GM23338 (cell line): ENCODE results near the gene INPP5D. TPM values are rescaled to one million over a fixed set of nuclear protein-coding genes. Genes with fewer than 3 reads are reported as not detected.

ENCODE experiments used
- ATAC-seq: fragments of 200-7000 bp; cut with Tn5 transposase; 3 replicates; pipeline ENCODE4 v1.9.1; 2020
- DNase-seq: peaks from one replicate; pipeline ENCODE4 v3.0.0-alpha.2; 2015; ENCODE audit warnings: low spot score
- H2AFZ ChIP-seq: fragments of 200-600 bp; sonication (generic); 2 replicates; pipeline ENCODE4 v1.8.0; 2016; ENCODE audit warnings: antibody characterized with exemption, mild to moderate bottlenecking, moderate library complexity
- H3F3A ChIP-seq: fragments of 200-600 bp; sonication (generic); replicated peaks from 2 replicates; pipeline ENCODE4 v1.8.0; 2017; ENCODE audit warnings: antibody characterized with exemption, mixed run types, low read depth
- H3K27ac ChIP-seq: fragments of 200-600 bp; sonication (generic); 2 replicates; pipeline ENCODE4 v1.6.1; 2016; ENCODE audit warnings: low read depth
- H3K27me3 ChIP-seq: fragments of 200-600 bp; sonication (generic); 2 replicates; pipeline ENCODE4 v1.8.0; 2016; ENCODE audit warnings: mild to moderate bottlenecking, mixed run types, moderate library complexity; ENCODE audit not compliant: insufficient read depth
- H3K36me3 ChIP-seq: fragments of 200-600 bp; sonication (generic); 2 replicates; pipeline ENCODE4 v1.8.0; 2016; ENCODE audit warnings: mild to moderate bottlenecking; ENCODE audit not compliant: insufficient read depth
- H3K4me1 ChIP-seq: fragments of 200-600 bp; sonication (generic); 2 replicates; pipeline ENCODE4 v1.8.0; 2016; ENCODE audit warnings: mild to moderate bottlenecking, moderate library complexity; ENCODE audit not compliant: insufficient read depth
- H3K4me2 ChIP-seq: fragments of 200-600 bp; sonication (generic); 2 replicates; pipeline ENCODE4 v1.7.1; 2017; ENCODE audit warnings: mixed run types
- H3K4me3 ChIP-seq: fragments of 200-600 bp; sonication (generic); 2 replicates; pipeline ENCODE4 v1.6.1; 2016; ENCODE audit warnings: mixed run types
- H3K79me2 ChIP-seq: fragments of 200-600 bp; sonication (generic); replicated peaks from 2 replicates; pipeline ENCODE4 v1.8.0; 2017; ENCODE audit warnings: mild to moderate bottlenecking; ENCODE audit not compliant: insufficient read depth
- H3K9me2 ChIP-seq: fragments of 200-600 bp; sonication (generic); 2 replicates; pipeline ENCODE4 v1.8.0; 2017; ENCODE audit not compliant: insufficient read depth
- H4K20me1 ChIP-seq: fragments of 200-600 bp; sonication (generic); replicated peaks from 2 replicates; pipeline ENCODE4 v1.8.0; 2017; ENCODE audit warnings: mild to moderate bottlenecking; ENCODE audit not compliant: insufficient read depth
- H3K27ac Mint-ChIP-seq: 2 replicates; pipeline ENCODE4 v1.8.0; 2020; ENCODE audit warnings: inconsistent platforms, mild to moderate bottlenecking, moderate library complexity, mixed read lengths
- H3K27me3 Mint-ChIP-seq: 3 replicates; pipeline ENCODE4 v1.8.0; 2022; ENCODE audit warnings: low read depth, mild to moderate bottlenecking, moderate library complexity, mixed read lengths, inconsistent platforms; ENCODE audit not compliant: insufficient read depth, poor library complexity
- H3K36me3 Mint-ChIP-seq: 3 replicates; pipeline ENCODE4 v1.8.0; 2021; ENCODE audit warnings: low read depth, mild to moderate bottlenecking, inconsistent platforms, moderate library complexity, mixed read lengths
- H3K4me1 Mint-ChIP-seq: 3 replicates; pipeline ENCODE4 v1.8.0; 2020; ENCODE audit warnings: mild to moderate bottlenecking, inconsistent platforms, mixed read lengths
- H3K4me3 Mint-ChIP-seq: 3 replicates; pipeline ENCODE4 v1.8.0; 2021; ENCODE audit warnings: moderate library complexity, mild to moderate bottlenecking, inconsistent platforms, mixed read lengths
- H3K9me3 Mint-ChIP-seq: 3 replicates; pipeline ENCODE4 v1.8.0; 2020; ENCODE audit warnings: moderate library complexity, mild to moderate bottlenecking, inconsistent platforms, mixed read lengths
- CREB1 ChIP-seq: fragments of 250-450 bp; sonication (Bioruptor Pico); IDR thresholded peaks from 2 replicates; pipeline ENCODE4 v1.5.0; 2020; ENCODE audit warnings: low read depth, mild to moderate bottlenecking, moderate library complexity
- EZH2 ChIP-seq: fragments of 200-600 bp; sonication (generic); IDR thresholded peaks from one replicate; pipeline ENCODE4 v1.8.0; 2017; ENCODE audit warnings: antibody characterized with exemption, mild to moderate bottlenecking, low read depth; ENCODE audit not compliant: unreplicated experiment
- JUNB ChIP-seq: IDR thresholded peaks from one replicate; pipeline ENCODE4 v1.6.1; 2016; ENCODE audit warnings: antibody characterized with exemption; ENCODE audit not compliant: unreplicated experiment
- NANOG ChIP-seq: IDR thresholded peaks from 2 replicates; pipeline ENCODE4 v1.6.1; 2016; ENCODE audit warnings: antibody characterized with exemption, borderline replicate concordance
- POLR2AphosphoS5 ChIP-seq: IDR thresholded peaks from 2 replicates; pipeline ENCODE4 v1.6.1; 2016; ENCODE audit warnings: antibody characterized with exemption, low read depth
- STAT1 ChIP-seq: IDR thresholded peaks from one replicate; pipeline ENCODE4 v1.6.1; 2016; ENCODE audit warnings: antibody characterized with exemption; ENCODE audit not compliant: unreplicated experiment
- ZNF331 ChIP-seq: fragments of 250-450 bp; sonication (Bioruptor Pico); IDR thresholded peaks from 2 replicates; pipeline ENCODE4 v1.5.0; 2020; ENCODE audit warnings: low read depth, mild to moderate bottlenecking, moderate library complexity
- polyA plus RNA-seq: library from polyadenylated mRNA; unstranded; fragments of >200 nt; fragmentation: Nextera tagmentation; extraction: Ambion mirVana; gene quantifications from 2 replicates; pipeline ENCODE4 v1.2.1, GENCODE V29; 2016
- total RNA-seq: library from RNA; depleted of rRNA; stranded (reverse); fragments of >200 nt; shearing (Covaris generic); gene quantifications from 2 replicates; pipeline ENCODE4 v1.2.3, GENCODE V29; 2014
- TF ChIP-seq, protein P1 (sequence below): IDR thresholded peaks from 2 replicates; pipeline ENCODE4 v1.6.1; 2016; ENCODE audit warnings: antibody characterized with exemption
- TF ChIP-seq, protein P2 (sequence below): fragments of 250-450 bp; sonication (Bioruptor Pico); IDR thresholded peaks from 2 replicates; pipeline ENCODE4 v1.5.0; 2020; ENCODE audit warnings: mild to moderate bottlenecking, moderate library complexity
- TF ChIP-seq, protein P3 (sequence below), 2 experiments: fragments of 200-600 bp in 1 of 2; sonication (generic) in 1 of 2; conservative IDR thresholded peaks; 2 replicates each; pipeline versions ENCODE4 v1.5.1 to v1.6.1; 2016 to 2017; ENCODE audit warnings: antibody characterized with exemption in 2 of 2, low read depth in 2 of 2, mild to moderate bottlenecking in 2 of 2, moderate library complexity in 1 of 2

Gene INPP5D
- total and polyA plus RNA-seq, 2 experiments from 2014 or later = 6.6 to 8.3 TPM

DNA sequence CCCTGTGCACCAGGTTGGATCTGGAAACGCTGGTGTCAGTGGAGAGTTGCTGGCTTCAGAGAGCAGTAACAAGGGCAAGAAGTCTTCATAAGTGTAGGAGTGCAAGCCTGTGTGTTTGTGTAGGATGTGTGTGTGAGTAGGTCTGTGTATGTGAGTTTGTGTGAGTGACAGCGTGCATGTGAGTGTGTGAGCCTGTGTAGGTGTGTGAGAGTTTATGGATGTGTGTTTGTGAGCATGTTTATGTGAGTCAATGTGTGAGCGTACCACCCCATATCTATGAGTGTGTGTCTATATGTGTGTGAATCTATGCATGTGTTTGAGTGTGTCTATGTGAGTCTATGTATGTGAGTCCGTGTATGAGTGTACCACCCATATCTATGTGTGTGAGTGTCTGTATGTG is 104.8 kb downstream of the INPP5D start:
- no peak overlapping the region for H3K4me3 Mint-ChIP-seq
- Histone ChIP-seq H3K27me3 (no peaks in the 10 kb centered on the region), H3K27ac (no peak overlapping the region), H3F3A (no peaks in the 10 kb centered on the region), H3K4me3 (no peak overlapping the region), H3K4me2 (no peak overlapping the region), H3K79me2 (no peaks in the 10 kb centered on the region), H4K20me1 (no peaks in the 10 kb centered on the region), H3K4me1 (peaks cover 16% of the 10 kb centered on the region), H3K36me3 (no peaks in the 10 kb centered on the region), H3K9me2 (no peaks in the 10 kb centered on the region), H2AFZ (no peak overlapping the region)
- H3K9me3 Mint-ChIP-seq = no peaks in the 10 kb centered on the region
- ATAC-seq = no peak
- peaks cover 13% of the 10 kb centered on the region for H3K4me1 Mint-ChIP-seq
- H3K27me3 Mint-ChIP-seq = peaks cover 6% of the 10 kb centered on the region
- TF ChIP-seq STAT1 (no peak), CREB1 (CRISPR knock-in tag) (no peak), ZNF331 (CRISPR knock-in tag) (no peak), EZH2 (no peak), NANOG (no peak), POLR2AphosphoS5 (no peak), JUNB (no peak)
- TF ChIP-seq, protein P1, sequence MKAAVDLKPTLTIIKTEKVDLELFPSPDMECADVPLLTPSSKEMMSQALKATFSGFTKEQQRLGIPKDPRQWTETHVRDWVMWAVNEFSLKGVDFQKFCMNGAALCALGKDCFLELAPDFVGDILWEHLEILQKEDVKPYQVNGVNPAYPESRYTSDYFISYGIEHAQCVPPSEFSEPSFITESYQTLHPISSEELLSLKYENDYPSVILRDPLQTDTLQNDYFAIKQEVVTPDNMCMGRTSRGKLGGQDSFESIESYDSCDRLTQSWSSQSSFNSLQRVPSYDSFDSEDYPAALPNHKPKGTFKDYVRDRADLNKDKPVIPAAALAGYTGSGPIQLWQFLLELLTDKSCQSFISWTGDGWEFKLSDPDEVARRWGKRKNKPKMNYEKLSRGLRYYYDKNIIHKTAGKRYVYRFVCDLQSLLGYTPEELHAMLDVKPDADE = no peak
- TF ChIP-seq, protein P2, sequence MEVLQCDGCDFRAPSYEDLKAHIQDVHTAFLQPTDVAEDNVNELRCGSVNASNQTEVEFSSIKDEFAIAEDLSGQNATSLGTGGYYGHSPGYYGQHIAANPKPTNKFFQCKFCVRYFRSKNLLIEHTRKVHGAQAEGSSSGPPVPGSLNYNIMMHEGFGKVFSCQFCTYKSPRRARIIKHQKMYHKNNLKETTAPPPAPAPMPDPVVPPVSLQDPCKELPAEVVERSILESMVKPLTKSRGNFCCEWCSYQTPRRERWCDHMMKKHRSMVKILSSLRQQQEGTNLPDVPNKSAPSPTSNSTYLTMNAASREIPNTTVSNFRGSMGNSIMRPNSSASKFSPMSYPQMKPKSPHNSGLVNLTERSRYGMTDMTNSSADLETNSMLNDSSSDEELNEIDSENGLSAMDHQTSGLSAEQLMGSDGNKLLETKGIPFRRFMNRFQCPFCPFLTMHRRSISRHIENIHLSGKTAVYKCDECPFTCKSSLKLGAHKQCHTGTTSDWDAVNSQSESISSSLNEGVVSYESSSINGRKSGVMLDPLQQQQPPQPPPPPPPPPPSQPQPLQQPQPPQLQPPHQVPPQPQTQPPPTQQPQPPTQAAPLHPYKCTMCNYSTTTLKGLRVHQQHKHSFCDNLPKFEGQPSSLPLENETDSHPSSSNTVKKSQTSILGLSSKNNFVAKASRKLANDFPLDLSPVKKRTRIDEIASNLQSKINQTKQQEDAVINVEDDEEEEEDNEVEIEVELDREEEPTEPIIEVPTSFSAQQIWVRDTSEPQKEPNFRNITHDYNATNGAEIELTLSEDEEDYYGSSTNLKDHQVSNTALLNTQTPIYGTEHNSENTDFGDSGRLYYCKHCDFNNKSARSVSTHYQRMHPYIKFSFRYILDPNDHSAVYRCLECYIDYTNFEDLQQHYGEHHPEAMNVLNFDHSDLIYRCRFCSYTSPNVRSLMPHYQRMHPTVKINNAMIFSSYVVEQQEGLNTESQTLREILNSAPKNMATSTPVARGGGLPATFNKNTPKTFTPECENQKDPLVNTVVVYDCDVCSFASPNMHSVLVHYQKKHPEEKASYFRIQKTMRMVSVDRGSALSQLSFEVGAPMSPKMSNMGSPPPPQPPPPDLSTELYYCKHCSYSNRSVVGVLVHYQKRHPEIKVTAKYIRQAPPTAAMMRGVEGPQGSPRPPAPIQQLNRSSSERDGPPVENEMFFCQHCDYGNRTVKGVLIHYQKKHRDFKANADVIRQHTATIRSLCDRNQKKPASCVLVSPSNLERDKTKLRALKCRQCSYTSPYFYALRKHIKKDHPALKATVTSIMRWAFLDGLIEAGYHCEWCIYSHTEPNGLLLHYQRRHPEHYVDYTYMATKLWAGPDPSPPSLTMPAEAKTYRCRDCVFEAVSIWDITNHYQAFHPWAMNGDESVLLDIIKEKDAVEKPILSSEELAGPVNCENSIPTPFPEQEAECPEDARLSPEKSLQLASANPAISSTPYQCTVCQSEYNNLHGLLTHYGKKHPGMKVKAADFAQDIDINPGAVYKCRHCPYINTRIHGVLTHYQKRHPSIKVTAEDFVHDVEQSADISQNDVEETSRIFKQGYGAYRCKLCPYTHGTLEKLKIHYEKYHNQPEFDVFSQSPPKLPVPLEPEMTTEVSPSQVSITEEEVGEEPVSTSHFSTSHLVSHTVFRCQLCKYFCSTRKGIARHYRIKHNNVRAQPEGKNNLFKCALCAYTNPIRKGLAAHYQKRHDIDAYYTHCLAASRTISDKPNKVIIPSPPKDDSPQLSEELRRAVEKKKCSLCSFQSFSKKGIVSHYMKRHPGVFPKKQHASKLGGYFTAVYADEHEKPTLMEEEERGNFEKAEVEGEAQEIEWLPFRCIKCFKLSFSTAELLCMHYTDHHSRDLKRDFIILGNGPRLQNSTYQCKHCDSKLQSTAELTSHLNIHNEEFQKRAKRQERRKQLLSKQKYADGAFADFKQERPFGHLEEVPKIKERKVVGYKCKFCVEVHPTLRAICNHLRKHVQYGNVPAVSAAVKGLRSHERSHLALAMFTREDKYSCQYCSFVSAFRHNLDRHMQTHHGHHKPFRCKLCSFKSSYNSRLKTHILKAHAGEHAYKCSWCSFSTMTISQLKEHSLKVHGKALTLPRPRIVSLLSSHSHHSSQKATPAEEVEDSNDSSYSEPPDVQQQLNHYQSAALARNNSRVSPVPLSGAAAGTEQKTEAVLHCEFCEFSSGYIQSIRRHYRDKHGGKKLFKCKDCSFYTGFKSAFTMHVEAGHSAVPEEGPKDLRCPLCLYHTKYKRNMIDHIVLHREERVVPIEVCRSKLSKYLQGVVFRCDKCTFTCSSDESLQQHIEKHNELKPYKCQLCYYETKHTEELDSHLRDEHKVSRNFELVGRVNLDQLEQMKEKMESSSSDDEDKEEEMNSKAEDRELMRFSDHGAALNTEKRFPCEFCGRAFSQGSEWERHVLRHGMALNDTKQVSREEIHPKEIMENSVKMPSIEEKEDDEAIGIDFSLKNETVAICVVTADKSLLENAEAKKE (CRISPR knock-in tag) = no peak
- TF ChIP-seq, protein P3, sequence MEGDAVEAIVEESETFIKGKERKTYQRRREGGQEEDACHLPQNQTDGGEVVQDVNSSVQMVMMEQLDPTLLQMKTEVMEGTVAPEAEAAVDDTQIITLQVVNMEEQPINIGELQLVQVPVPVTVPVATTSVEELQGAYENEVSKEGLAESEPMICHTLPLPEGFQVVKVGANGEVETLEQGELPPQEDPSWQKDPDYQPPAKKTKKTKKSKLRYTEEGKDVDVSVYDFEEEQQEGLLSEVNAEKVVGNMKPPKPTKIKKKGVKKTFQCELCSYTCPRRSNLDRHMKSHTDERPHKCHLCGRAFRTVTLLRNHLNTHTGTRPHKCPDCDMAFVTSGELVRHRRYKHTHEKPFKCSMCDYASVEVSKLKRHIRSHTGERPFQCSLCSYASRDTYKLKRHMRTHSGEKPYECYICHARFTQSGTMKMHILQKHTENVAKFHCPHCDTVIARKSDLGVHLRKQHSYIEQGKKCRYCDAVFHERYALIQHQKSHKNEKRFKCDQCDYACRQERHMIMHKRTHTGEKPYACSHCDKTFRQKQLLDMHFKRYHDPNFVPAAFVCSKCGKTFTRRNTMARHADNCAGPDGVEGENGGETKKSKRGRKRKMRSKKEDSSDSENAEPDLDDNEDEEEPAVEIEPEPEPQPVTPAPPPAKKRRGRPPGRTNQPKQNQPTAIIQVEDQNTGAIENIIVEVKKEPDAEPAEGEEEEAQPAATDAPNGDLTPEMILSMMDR (conservative IDR thresholded peaks at IDR 0.05; ENCODE audit: low read depth in 2 of 2) = no peak
- no peak overlapping the region for H3K27ac Mint-ChIP-seq
- DNase-seq = no peak
- H3K36me3 Mint-ChIP-seq = peaks cover 4% of the 10 kb centered on the region; the same call in 1 of the 3 replicates
